OCI-LY1 (cell line): ENCODE measurements around the gene DDA1.

ENCODE experiments used
- H2AFZ ChIP-seq: fragments of 200-600 bp; sonication (generic), shearing (Covaris generic); 2 replicates; pipeline ENCODE4 v1.6.0; 2014; ENCODE audit warnings: antibody characterized with exemption, mild to moderate bottlenecking, low read length
- H3F3A ChIP-seq: fragments of 200-600 bp; sonication (generic), shearing (Covaris generic); 2 replicates; pipeline ENCODE4 v1.6.0; 2014; ENCODE audit warnings: mild to moderate bottlenecking, antibody characterized with exemption, low read length, moderate library complexity; ENCODE audit not compliant: insufficient read depth
- H3K27ac ChIP-seq: fragments of 200-600 bp; sonication (generic); 2 replicates; pipeline ENCODE4 v1.5.1; 2014; ENCODE audit warnings: low read length, mixed run types, mild to moderate bottlenecking, low read depth; ENCODE audit not compliant: poor library complexity, severe bottlenecking
- H3K27me3 ChIP-seq: fragments of 200-600 bp; sonication (generic); 2 replicates; pipeline ENCODE4 v1.6.0; 2014; ENCODE audit warnings: antibody characterized with exemption, mild to moderate bottlenecking, low read length, moderate library complexity; ENCODE audit not compliant: insufficient read depth
- H3K36me3 ChIP-seq: fragments of 200-600 bp; sonication (generic); 2 replicates; pipeline ENCODE4 v1.6.1; 2014; ENCODE audit warnings: mild to moderate bottlenecking, antibody characterized with exemption, low read length, moderate library complexity, mixed read lengths; ENCODE audit not compliant: insufficient read depth
- H3K4me1 ChIP-seq: fragments of 200-600 bp; sonication (generic); 2 replicates; pipeline ENCODE4 v1.5.1; 2014; ENCODE audit warnings: mild to moderate bottlenecking, low read length, moderate library complexity; ENCODE audit not compliant: insufficient read depth, severe bottlenecking
- H3K4me2 ChIP-seq: fragments of 200-600 bp; sonication (generic), shearing (Covaris generic); 2 replicates; pipeline ENCODE4 v1.6.1; 2014; ENCODE audit warnings: low read length
- H3K4me3 ChIP-seq: fragments of 200-600 bp; sonication (generic); 2 replicates; pipeline ENCODE4 v1.5.1; 2014; ENCODE audit warnings: low read length, low read depth, mild to moderate bottlenecking, mixed read lengths; ENCODE audit not compliant: poor library complexity, severe bottlenecking
- H3K79me2 ChIP-seq: fragments of 200-600 bp; shearing (Covaris generic); 2 replicates; pipeline ENCODE4 v1.6.1; 2016; ENCODE audit warnings: mixed run types, low read length, mixed read lengths; ENCODE audit not compliant: insufficient read depth
- H3K9ac ChIP-seq: fragments of 200-600 bp; sonication (generic), shearing (Covaris generic); 2 replicates; pipeline ENCODE4 v1.6.1; 2014; ENCODE audit warnings: mild to moderate bottlenecking, low read length, mixed read lengths
- H3K9me2 ChIP-seq: fragments of 200-600 bp; sonication (generic), shearing (Covaris generic); 2 replicates; pipeline ENCODE4 v1.6.1; 2014; ENCODE audit warnings: low read depth, mild to moderate bottlenecking, low read length, mixed read lengths
- H3K9me3 ChIP-seq: fragments of 200-600 bp; shearing (Covaris generic); 2 replicates; pipeline ENCODE4 v1.6.1; 2014; ENCODE audit warnings: low read length, mixed read lengths
- H4K20me1 ChIP-seq: fragments of 200-600 bp; sonication (generic), shearing (Covaris generic); 2 replicates; pipeline ENCODE4 v1.6.0; 2016; ENCODE audit warnings: mild to moderate bottlenecking, low read length; ENCODE audit not compliant: insufficient read depth
- EZH2 ChIP-seq: fragments of 200-600 bp; sonication (generic), shearing (Covaris generic); IDR thresholded peaks from 2 replicates; pipeline ENCODE4 v1.8.0; 2017; ENCODE audit warnings: borderline replicate concordance, mixed run types, mild to moderate bottlenecking, antibody characterized with exemption, low read length, moderate library complexity, mixed read lengths
- TF ChIP-seq, protein P1 (sequence below): fragments of 200-600 bp; sonication (generic), shearing (Covaris generic); IDR thresholded peaks from 2 replicates; pipeline ENCODE4 v1.5.1; 2017; ENCODE audit warnings: mild to moderate bottlenecking, antibody characterized with exemption, low read length, moderate library complexity, mixed read lengths

DDA1 gene

DNA sequence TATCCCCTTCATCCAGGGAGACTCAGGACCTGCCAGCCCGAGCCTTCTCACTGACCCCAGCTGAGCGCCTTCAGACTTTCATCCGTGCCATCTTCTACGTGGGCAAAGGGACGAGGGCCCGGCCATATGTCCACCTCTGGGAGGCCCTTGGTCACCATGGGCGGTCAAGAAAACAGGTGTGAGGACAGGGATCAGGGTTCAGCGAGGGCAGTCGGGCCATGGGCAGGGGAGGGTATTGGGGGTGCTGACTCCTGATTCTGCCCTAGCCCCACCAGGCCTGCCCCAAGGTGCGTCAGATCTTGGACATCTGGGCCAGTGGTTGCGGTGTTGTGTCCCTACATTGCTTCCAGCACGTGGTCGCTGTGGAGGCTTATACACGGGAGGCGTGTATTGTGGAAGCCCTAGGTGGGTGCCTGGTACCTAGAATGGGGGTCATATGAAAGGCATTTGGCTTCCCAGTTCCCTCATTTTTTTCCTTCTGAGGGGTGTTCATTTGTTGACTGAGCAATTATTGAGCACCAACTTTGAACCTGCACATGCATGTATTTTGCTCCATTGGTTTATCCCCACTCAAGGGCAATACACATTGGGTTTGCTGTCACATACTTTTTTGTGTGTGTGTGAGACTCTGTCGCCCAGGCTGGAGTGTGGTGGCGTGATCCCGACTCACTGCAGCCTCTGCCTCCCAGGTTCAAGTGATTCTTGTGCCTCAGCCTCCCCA lies 23.8 kb upstream of the DDA1 start:
- no peak overlapping the region for H3K27ac ChIP-seq
- H3K9ac ChIP-seq: no peak overlapping the region
- no peak overlapping the region for H3K4me2 ChIP-seq
- no peaks in the 10 kb centered on the region for H3K79me2 ChIP-seq
- H3K9me2 ChIP-seq: no peaks in the 10 kb centered on the region
- H3K4me3 ChIP-seq: no peak overlapping the region
- H3K4me1 ChIP-seq: peaks cover 16% of the 10 kb centered on the region
- H3F3A ChIP-seq: peaks cover 3% of the 10 kb centered on the region; the same call in 1 of the 2 replicates
- H4K20me1 ChIP-seq: no peaks in the 10 kb centered on the region
- H2AFZ ChIP-seq: no peak overlapping the region
- no peak for TF ChIP-seq EZH2
- TF ChIP-seq, protein P1, sequence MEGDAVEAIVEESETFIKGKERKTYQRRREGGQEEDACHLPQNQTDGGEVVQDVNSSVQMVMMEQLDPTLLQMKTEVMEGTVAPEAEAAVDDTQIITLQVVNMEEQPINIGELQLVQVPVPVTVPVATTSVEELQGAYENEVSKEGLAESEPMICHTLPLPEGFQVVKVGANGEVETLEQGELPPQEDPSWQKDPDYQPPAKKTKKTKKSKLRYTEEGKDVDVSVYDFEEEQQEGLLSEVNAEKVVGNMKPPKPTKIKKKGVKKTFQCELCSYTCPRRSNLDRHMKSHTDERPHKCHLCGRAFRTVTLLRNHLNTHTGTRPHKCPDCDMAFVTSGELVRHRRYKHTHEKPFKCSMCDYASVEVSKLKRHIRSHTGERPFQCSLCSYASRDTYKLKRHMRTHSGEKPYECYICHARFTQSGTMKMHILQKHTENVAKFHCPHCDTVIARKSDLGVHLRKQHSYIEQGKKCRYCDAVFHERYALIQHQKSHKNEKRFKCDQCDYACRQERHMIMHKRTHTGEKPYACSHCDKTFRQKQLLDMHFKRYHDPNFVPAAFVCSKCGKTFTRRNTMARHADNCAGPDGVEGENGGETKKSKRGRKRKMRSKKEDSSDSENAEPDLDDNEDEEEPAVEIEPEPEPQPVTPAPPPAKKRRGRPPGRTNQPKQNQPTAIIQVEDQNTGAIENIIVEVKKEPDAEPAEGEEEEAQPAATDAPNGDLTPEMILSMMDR: no peak
- H3K36me3 ChIP-seq: peaks cover 43% of the 10 kb centered on the region
- H3K27me3 ChIP-seq: no peaks in the 10 kb centered on the region
- H3K9me3 ChIP-seq: no peaks in the 10 kb centered on the region

GRCh38 chr19:17286263-17286662 lies 23.1 kb upstream of the DDA1 start:
- no peaks in the 10 kb centered on the region for H4K20me1 ChIP-seq
- no peak overlapping the region for H3K27ac ChIP-seq
- no peak overlapping the region for H2AFZ ChIP-seq
- H3K27me3 ChIP-seq: no peaks in the 10 kb centered on the region
- no peak for TF ChIP-seq EZH2
- TF ChIP-seq, protein P1: no peak
- peaks cover 3% of the 10 kb centered on the region; the same call in 1 of the 2 replicates for H3F3A ChIP-seq
- H3K4me2 ChIP-seq: no peak overlapping the region
- no peaks in the 10 kb centered on the region for H3K9me2 ChIP-seq
- H3K9me3 ChIP-seq: no peaks in the 10 kb centered on the region
- H3K4me1 ChIP-seq: peaks cover 10% of the 10 kb centered on the region
- no peak overlapping the region for H3K9ac ChIP-seq
- H3K4me3 ChIP-seq: no peak overlapping the region
- no peaks in the 10 kb centered on the region for H3K79me2 ChIP-seq
- peaks cover 43% of the 10 kb centered on the region for H3K36me3 ChIP-seq

- H3K9me3 ChIP-seq: no peaks in the 10 kb centered on the region
- TF ChIP-seq, protein P1: no peak
- TF ChIP-seq EZH2: no peak
- peaks cover 8% of the 10 kb centered on the region for H3K4me1 ChIP-seq
- H3K9ac ChIP-seq: no peak overlapping the region
- H4K20me1 ChIP-seq: no peaks in the 10 kb centered on the region
- no peaks in the 10 kb centered on the region for H3K27me3 ChIP-seq
- H3F3A ChIP-seq: peaks cover 3% of the 10 kb centered on the region; the same call in 1 of the 2 replicates
- H3K27ac ChIP-seq: no peak overlapping the region
- no peak overlapping the region for H2AFZ ChIP-seq
- H3K4me2 ChIP-seq: no peak overlapping the region
- no peaks in the 10 kb centered on the region for H3K79me2 ChIP-seq
- peaks cover 43% of the 10 kb centered on the region for H3K36me3 ChIP-seq
- H3K4me3 ChIP-seq: no peak overlapping the region
- no peaks in the 10 kb centered on the region for H3K9me2 ChIP-seq
These were observed 22.6 kb upstream of the DDA1 start for GRCh38 chr19:17286752-17287151.
